ENCODE measurements around the gene PEX16.

DNA sequence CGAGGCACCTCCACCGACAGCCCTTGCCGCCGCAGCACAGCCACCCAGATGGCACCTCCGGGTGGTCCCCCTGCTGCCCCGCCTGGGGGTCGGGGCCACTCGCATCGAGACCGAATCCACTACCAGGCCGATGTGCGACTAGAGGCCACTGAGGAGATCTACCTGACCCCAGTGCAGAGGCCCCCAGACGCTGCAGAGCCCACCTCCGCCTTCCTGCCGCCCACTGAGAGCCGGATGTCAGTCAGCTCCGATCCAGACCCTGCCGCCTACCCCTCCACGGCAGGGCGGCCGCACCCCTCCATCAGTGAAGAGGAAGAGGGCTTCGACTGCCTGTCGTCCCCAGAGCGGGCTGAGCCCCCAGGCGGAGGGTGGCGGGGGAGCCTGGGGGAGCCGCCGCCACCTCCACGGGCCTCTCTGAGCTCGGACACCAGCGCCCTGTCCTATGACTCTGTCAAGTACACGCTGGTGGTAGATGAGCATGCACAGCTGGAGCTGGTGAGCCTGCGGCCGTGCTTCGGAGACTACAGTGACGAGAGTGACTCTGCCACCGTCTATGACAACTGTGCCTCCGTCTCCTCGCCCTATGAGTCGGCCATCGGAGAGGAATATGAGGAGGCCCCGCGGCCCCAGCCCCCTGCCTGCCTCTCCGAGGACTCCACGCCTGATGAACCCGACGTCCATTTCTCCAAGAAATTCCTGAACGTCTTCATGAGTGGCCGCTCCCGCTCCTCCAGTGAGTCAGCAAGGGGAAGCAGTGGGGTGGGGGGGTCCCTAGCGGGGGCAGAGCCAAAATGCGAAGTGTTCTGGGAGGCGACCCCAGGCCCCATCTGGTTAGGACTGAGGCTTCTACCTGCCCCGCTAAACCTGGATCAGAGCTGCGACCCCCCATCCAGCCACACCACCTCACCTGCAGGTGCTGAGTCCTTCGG, 15.0 kb downstream of the PEX16 start:
- TF ChIP-seq, protein P1, sequence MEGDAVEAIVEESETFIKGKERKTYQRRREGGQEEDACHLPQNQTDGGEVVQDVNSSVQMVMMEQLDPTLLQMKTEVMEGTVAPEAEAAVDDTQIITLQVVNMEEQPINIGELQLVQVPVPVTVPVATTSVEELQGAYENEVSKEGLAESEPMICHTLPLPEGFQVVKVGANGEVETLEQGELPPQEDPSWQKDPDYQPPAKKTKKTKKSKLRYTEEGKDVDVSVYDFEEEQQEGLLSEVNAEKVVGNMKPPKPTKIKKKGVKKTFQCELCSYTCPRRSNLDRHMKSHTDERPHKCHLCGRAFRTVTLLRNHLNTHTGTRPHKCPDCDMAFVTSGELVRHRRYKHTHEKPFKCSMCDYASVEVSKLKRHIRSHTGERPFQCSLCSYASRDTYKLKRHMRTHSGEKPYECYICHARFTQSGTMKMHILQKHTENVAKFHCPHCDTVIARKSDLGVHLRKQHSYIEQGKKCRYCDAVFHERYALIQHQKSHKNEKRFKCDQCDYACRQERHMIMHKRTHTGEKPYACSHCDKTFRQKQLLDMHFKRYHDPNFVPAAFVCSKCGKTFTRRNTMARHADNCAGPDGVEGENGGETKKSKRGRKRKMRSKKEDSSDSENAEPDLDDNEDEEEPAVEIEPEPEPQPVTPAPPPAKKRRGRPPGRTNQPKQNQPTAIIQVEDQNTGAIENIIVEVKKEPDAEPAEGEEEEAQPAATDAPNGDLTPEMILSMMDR (IDR thresholded peaks at IDR 0.05): no peak
- TF ChIP-seq POLR2A (IDR thresholded peaks at IDR 0.05) (no peak), POLR2AphosphoS5 (IDR thresholded peaks at IDR 0.05) (no peak), EP300 (IDR thresholded peaks at IDR 0.05) (no peak)

Measured in gastroesophageal sphincter (tissue), 3 donors.